GF-D8 (cell line): ENCODE measurements around the gene ARHGAP8.
"Not testable (repeated sequence)": the region's sequence is repeated elsewhere in the genome, so short reads cannot be mapped to it uniquely, and the experiment has no call there.

Source experiments
- DNase-seq: peaks from one replicate; lab custom pipeline; 2025; lab: John Stamatoyannopoulos, UW

ARHGAP8 gene

GRCh38 chr22:44889255-44889878, 137.0 kb downstream of the ARHGAP8 start:
- no peak for DNase-seq

- DNase-seq: no peak
These were observed 138.3 kb downstream of the ARHGAP8 start for GRCh38 chr22:44890416-44891292.

DNA sequence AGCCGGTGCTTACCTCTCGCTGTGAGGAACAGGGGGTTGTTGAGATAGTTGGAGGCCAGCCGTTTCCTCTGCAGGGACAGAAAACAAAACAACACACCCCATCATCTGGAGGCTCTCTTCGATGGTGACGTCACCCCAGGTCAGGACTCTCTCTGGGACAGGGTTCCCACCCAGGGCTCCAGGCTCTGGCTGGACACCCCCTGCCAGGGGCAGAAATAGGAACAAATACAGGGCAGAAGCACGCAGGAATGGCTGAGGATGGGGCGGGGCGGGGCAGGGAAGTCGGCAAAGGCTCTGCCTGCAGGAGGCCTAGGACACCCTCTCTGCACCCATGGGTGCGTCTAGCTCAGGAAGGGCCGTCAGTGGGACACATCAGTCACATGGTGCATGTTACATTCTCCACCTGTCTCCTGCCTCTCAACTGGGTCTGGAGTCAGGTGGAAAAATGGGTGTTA, 138.9 kb downstream of the ARHGAP8 start:
- DNase-seq: no peak

- DNase-seq: no peak
These were observed 139.4 kb downstream of the ARHGAP8 start for GRCh38 chr22:44891791-44892190.

GRCh38 chr22:44892243-44892642, 139.9 kb downstream of the ARHGAP8 start:
- DNase-seq: no peak

DNA sequence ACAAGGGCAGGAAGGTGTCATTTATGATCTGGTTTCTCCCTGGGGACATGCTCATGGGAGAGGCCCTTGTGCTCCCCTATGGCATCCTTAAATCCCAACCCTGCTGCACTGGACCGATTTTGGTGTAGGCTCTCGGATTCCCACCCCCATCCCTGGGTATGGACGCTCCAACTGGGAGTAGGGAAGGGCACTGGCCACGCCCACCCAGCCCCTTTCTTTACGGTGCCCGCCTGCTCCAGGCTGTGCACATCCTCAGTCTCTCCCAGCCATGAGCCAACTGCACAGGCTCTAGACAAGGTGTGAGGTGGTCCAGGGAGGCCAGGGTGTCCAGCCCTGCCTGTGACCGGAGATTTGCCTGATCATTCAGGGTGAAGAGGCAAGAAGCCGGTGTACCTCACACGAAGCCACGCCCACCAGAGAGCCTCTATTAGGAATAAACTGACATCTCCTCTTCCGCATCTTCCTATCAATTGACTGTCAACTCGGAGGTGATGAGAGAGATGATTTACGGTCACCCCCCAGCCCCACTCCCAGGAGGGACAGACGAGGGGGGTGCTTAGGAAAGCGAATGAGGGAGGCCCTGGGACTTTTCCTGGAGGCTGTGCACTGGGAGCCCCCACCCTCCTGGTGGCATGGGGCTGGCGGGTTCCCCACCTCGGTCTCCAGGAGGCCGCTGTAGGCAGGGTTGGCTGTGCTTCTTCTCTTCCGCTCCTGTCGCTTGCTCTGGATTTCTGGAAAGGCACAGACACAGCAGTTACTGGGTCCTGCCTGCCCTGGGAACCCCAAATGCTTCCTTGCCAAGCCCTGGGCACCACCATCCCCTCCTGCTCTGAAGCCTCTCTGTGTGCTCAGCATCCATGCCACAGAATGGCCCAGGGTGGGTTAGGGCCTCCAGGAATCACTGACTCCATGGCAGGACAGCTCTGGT, 140.7 kb downstream of the ARHGAP8 start:
- no peak for DNase-seq

DNA sequence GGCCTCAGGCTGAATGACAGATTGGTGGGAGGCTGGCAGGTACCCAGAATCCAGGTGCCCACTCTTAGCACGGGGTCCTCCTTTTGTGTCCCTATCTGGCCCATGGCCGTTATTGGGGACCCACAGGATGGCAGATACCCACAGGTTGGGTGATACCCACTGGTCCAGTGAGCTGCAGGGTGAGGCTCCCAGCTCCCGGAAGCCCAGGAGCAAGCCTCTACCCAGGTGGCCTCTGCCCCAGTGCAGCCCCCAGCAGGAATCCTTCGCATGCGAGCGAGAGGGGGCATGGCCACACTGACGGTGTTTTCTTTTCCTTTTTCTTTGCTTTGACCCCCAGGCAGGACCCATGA, 141.3 kb downstream of the ARHGAP8 start:
- DNase-seq: no peak

GRCh38 chr22:44894321-44894720, 141.9 kb downstream of the ARHGAP8 start:
- DNase-seq: no peak

GRCh38 chr22:44894782-44895181, 142.4 kb downstream of the ARHGAP8 start:
- DNase-seq: no peak

DNA sequence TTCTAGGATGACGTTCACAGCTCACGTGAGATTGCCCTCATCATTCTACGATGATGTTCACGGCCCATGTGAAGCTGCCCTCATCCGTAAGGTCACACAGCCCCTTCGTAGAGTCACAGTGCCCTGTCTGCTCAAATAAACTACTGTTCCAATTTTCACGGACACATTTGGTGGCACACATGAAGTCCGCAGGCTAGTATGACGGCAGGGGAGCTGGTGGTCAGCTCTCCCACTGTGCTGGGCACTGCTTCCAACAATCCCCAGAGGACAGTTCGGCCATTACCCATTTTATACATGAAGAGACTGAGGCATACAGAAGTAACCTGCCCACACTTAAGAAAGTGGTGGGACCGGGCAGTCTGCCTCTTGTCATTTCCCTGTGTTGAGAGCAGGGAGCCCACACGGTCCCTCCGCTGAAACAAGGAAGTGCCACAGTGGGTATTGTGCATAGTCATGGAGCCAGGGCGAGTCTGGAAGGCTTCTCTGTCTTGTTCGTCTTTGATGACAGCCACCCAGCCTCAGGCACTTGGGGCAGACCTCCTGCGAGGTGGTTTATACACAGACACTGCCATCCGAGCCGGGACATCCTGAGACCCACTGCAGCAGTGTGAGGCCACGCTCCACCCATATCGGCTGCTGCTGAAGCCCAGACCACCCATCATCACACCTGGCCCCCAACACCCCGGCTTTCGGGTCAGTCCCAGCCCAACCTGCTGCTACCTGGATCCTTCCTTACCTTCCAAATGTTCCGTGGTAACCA, 143.1 kb downstream of the ARHGAP8 start:
- no peak for DNase-seq

DNA sequence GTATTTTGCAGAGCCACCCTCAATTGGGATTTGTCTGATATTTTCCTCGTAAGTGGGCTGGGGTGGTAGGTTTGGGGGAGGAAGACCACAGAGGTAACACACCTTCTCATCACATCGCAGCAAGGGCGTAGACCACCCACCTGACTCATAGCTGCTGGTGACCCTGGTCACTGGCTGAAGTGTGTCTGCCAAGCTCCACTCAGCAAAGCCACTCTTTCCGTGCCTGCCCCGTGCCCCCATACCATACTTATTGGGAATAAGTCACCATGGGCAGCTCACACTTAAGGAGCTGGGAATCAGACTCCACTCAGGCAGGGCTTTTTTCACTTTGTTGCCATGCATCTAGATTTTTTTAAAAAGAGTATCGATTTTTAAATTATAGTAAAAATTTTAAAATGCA, 145.9 kb downstream of the ARHGAP8 start:
- no peak for DNase-seq

- no peak for DNase-seq
These were observed 148.9 kb downstream of the ARHGAP8 start for GRCh38 chr22:44901301-44901700.

- not testable (repeated sequence) for DNase-seq
These were observed 150.8 kb downstream of the ARHGAP8 start for GRCh38 chr22:44903164-44903563.

DNA sequence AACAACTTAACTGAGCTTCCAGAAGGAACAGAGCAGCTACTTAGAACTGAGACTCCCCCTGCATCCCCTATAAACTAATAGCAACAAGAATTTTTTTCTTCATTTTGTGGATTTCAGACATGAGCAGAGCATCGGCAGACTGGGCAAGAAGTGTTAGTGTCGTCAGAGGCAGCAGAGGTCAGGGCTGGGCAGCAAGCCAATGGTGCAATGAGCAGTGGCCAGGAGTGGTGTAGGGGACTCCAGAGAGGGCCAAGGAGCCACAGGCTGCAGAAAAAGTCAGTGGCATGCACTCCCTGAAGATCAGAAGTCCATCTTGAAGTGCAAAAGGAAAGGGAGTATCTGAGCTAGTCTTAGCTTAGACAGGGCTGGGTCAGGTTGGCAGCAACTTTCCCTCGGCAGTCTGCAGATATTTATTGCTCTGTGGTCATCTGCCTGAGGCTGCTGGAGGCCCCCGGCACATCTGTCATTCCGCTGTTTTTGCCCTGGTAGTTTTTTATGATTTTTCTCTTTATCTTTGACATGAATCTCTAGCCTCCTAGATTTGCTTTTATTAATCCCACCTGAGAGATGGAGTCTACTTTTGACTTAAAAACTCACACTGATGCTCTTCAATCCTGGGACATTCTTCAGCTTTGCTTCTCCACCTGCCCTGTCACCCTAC, 152.2 kb downstream of the ARHGAP8 start:
- not testable (repeated sequence) for DNase-seq

- no peak for DNase-seq
These were observed 154.0 kb downstream of the ARHGAP8 start for GRCh38 chr22:44906248-44906936.

- DNase-seq: no peak
These were observed 154.7 kb downstream of the ARHGAP8 start for GRCh38 chr22:44906999-44907644.

- no peak for DNase-seq
These were observed 155.7 kb downstream of the ARHGAP8 start for GRCh38 chr22:44907765-44908737.

DNA sequence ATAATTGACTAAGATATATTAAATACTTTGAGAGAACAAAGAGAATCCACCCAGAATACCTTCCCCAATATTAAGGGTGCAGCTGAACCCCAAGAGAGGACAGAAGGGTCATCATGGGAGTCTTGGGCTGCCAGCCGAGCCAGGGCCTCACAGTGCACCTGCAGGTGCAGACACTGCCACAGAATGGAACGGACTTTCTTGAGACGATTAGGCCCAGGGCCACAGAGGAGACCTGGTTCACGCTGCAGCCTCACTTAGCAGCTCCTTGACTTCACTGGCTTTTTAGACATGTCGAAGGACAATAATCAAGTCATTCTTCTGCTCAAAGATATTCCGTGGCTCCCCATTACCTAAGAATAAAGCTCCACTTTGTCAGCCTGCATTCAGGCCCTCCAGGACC, 156.9 kb downstream of the ARHGAP8 start:
- no peak for DNase-seq
